ENCODE results near the gene PPM1L. TPM values are rescaled to one million over a fixed set of nuclear protein-coding genes. Genes with fewer than 3 reads are reported as not detected.

The PPM1L gene
- total RNA-seq, 1 donor = 2.5 TPM

DNA sequence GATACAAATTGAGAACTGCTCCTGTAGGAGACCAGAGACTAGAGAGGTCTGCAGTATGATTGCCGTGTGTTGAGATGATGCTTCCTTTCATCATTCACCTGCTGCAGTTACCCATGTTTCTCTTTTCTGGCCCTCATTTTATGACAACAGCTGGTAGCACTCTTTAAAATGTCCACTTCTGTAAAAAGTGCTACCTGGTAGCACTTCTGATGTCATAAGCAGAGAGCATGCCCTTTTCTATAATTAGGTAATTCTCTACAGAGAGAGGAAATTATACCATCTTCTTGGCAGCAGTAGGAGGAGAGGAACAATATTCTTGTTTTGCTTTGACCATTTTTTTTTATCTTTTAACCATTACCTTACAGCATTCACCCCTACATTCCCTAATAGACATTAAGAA lies 123.8 kb downstream of the PPM1L start:
- no peak overlapping the region for H3K4me3 ChIP-seq (ENCODE audit: low read depth, low read length)
- no peak for DNase-seq (ENCODE audit: low read depth)
- TF ChIP-seq, protein P1, sequence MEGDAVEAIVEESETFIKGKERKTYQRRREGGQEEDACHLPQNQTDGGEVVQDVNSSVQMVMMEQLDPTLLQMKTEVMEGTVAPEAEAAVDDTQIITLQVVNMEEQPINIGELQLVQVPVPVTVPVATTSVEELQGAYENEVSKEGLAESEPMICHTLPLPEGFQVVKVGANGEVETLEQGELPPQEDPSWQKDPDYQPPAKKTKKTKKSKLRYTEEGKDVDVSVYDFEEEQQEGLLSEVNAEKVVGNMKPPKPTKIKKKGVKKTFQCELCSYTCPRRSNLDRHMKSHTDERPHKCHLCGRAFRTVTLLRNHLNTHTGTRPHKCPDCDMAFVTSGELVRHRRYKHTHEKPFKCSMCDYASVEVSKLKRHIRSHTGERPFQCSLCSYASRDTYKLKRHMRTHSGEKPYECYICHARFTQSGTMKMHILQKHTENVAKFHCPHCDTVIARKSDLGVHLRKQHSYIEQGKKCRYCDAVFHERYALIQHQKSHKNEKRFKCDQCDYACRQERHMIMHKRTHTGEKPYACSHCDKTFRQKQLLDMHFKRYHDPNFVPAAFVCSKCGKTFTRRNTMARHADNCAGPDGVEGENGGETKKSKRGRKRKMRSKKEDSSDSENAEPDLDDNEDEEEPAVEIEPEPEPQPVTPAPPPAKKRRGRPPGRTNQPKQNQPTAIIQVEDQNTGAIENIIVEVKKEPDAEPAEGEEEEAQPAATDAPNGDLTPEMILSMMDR (IDR thresholded peaks at IDR 0.05; ENCODE audit: insufficient read depth, low read length) = no peak

DNA sequence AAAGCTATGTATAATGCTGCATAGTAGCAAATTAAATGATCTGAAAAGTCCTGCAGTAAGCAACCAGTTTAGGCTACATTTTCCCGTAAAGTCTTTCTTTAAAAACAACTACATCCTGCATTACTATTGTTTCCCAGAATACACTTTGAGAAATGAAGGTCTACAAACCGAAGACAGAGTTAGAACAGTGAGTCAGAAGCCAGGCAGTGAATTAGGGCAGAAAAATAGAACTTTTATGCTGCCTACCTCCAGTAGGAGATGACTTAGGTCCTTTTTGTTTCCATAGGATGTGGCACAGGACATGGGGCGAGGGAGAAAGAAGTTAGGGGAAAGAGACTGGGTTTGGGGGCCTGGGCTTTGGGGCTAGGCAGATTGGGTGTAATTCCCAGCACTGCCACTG lies 127.3 kb downstream of the PPM1L start:
- H3K4me3 ChIP-seq (ENCODE audit: low read depth, low read length) = no peak overlapping the region
- no peak for DNase-seq (ENCODE audit: low read depth)
- TF ChIP-seq, protein P1 (IDR thresholded peaks at IDR 0.05; ENCODE audit: insufficient read depth, low read length) = no peak

DNA sequence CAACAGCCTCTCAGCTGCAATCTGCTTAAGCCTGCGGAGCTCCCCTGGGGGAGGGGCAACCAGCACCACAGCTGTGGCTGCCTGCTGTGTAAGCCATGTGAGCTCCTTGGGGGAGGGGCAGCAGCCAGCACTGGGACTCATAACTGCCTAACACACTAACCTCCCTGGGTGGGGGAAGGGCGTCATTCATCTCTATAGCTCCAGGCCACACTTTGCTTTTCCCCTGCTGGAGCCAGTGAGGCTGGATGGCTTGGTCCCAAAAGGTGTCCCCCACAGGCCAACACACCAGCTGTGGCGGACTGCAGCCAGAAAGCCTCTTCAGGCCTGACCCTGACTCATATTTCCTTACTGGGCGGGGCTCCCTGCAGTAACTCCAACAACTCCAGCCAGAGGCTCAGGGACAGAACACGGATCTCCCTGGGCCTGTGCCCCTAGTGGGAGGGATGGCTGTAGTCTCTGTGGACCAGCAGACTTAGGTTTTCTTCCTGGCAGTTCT lies 129.8 kb downstream of the PPM1L start:
- no peak overlapping the region for H3K4me3 ChIP-seq (ENCODE audit: low read depth, low read length)
- TF ChIP-seq, protein P1 (IDR thresholded peaks at IDR 0.05; ENCODE audit: insufficient read depth, low read length) = no peak
- peak; percentile 25 for DNase-seq (ENCODE audit: low read depth)

DNA sequence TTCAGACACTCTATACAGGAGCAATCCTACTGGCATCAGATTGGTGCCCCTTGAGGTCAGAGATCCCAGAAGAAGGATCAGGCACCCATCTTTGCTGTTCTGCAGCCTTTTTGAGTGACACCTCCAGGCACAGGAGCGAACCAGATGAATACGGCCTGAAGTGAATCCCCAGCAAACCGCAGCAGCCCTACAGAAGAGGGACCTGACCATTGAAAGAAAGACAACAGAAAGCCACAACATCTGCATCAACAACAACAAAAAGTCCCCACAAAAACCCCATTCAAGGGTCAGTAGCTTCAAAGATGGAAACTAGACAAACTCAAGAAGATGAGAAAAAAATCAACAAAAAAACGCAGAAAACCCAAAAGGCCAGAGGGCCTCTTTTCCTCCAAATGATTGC lies 130.4 kb downstream of the PPM1L start:
- TF ChIP-seq, protein P1 (IDR thresholded peaks at IDR 0.05; ENCODE audit: insufficient read depth, low read length) = no peak
- no peak overlapping the region for H3K4me3 ChIP-seq (ENCODE audit: low read depth, low read length)
- DNase-seq (ENCODE audit: low read depth) = no peak

DNA sequence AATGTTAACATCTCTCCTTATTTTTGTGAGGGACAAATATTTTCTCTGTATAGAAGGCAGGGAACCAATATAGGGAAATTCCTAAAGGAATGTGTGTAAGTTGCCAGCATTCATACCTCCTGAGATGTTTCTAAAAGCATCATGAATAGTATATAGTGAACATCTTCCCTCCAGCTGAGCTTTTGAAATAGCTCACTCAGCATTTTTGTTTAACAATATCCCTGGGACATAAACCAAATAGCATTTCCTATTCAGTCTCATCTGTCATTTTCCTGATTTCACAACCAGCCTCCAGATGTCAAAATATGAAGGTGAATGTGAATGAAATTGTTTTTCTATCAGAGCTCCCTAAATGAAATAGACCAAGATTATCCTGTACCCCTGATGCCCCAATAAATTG lies 137.2 kb downstream of the PPM1L start:
- TF ChIP-seq, protein P1 (IDR thresholded peaks at IDR 0.05; ENCODE audit: insufficient read depth, low read length) = no peak
- no peak overlapping the region for H3K4me3 ChIP-seq (ENCODE audit: low read depth, low read length)
- no peak for DNase-seq (ENCODE audit: low read depth)

DNA sequence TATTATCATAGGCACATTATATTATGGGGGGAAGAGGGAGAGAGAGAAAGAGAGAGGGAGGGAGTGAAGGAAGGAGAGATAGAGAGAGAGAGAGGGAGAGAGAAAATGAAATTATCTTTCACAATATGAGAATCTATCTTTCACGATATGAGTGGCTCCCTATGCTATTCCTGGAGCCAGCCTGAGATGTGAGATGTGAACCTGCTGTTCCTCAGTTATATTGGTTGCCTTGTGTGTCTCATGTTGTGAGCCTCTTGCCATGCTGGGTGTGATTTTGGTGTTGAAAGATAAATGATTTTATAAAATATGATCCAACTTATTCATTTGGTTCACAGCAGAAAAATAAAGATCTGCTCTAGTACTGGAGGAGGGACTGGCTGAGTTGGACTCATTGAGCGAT lies 148.7 kb downstream of the PPM1L start:
- H3K4me3 ChIP-seq (ENCODE audit: low read depth, low read length) = no peak overlapping the region
- no peak for DNase-seq (ENCODE audit: low read depth)
- TF ChIP-seq, protein P1 (IDR thresholded peaks at IDR 0.05; ENCODE audit: insufficient read depth, low read length) = no peak

DNA sequence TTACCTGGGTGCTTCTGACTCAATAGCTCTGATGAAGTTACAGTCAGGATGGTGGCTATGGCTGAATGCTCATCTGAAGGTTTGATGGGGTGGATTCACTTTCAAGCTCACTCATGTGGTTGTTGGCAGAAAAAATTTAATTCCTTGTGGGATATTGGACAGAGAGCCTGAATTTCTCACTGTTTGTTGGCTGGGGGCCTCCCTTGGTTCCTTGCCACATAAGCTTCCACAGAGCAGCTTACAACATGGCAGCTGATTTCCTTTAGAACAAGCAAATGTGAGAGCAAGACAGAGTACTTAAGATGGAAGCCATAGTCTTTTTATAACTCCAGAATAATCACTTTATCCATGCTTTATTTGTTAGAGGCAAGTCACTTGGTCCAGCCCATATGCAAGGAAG lies 150.6 kb downstream of the PPM1L start:
- no peak overlapping the region for H3K4me3 ChIP-seq (ENCODE audit: low read depth, low read length)
- DNase-seq (ENCODE audit: low read depth) = no peak
- TF ChIP-seq, protein P1 (IDR thresholded peaks at IDR 0.05; ENCODE audit: insufficient read depth, low read length) = no peak
